ENCODE data around the gene ZNF786. TPM values are rescaled to one million over a fixed set of nuclear protein-coding genes. Genes with fewer than 3 reads are reported as not detected.

The ZNF786 gene
- total RNA-seq, 1 donor from 2014 or later = 8.3 TPM

DNA sequence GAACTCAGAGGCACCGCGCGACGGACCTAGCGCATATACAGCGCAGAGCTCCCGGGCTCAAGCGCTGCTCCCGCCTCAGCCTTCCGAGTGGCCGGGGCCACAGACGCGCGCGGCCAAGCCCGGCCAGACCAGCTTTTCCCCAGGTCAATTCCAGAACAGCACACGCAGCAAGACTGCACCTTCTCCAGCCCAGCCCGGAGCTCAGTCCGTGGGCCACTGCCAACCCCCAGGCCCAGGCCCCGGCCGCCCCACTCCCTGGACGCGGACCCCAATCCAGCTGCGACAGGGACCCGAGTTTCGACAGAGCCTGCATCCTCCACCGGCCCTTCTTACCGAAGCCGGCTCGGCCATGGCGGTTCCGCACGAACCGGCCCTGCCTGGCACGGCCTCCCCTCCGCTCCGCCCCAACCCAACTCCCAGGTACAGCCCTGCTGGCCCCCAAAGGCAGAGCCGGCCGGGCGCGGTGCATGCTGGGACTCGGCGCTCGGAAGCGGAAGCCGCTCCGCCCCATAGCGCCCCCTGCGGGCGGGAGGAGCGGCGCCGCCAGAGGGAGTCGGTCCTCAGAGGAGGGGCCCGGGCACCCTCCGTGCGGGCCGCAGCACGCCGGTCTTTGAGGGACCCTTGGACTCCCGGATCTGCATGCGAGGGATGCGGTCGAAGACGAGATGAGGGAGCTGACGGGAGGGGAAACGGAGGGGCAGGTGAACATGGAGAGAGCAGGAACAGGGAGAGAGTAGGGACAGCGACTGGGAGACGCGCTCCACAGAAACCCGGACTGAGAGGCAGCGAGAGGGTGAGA, 35.5 kb upstream of the ZNF786 start, which contains the start of gene ZNF425:
TSS of gene ZNF425 (minus strand) at position 462 of the 799 bp plus-strand sequence. CDS start at position 351, 111 bp downstream.
- peak in 1 of 2 donors; percentile 94 for DNase-seq (ENCODE audit: extremely low spot score in 2 of 2)
- H3K27ac ChIP-seq = peak within 1 kb of the TSS; percentile 96
- TF ChIP-seq, protein P1, sequence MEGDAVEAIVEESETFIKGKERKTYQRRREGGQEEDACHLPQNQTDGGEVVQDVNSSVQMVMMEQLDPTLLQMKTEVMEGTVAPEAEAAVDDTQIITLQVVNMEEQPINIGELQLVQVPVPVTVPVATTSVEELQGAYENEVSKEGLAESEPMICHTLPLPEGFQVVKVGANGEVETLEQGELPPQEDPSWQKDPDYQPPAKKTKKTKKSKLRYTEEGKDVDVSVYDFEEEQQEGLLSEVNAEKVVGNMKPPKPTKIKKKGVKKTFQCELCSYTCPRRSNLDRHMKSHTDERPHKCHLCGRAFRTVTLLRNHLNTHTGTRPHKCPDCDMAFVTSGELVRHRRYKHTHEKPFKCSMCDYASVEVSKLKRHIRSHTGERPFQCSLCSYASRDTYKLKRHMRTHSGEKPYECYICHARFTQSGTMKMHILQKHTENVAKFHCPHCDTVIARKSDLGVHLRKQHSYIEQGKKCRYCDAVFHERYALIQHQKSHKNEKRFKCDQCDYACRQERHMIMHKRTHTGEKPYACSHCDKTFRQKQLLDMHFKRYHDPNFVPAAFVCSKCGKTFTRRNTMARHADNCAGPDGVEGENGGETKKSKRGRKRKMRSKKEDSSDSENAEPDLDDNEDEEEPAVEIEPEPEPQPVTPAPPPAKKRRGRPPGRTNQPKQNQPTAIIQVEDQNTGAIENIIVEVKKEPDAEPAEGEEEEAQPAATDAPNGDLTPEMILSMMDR (IDR thresholded peaks at IDR 0.05) = peak; percentile 94 to 96 (median 96)
- TF ChIP-seq POLR2AphosphoS5 (IDR thresholded peaks at IDR 0.05; ENCODE audit: insufficient read depth in 1 of 2, low read depth in 1 of 2) (peak; percentile 84 to 98), POLR2A (IDR thresholded peaks at IDR 0.05) (peak in 1 of 2 donors; percentile 92)
- no peaks in the 10 kb centered on the region for H3K9me3 ChIP-seq
- peak within 1 kb of the TSS; percentile 77 to 80 for H3K4me3 ChIP-seq
- H3K36me3 ChIP-seq = peaks cover 0 to 12% of the 10 kb centered on the region in 2 donors
- intact Hi-C loops (cut with DNase I) = no loop called here
- H3K27me3 ChIP-seq = no peaks in the 10 kb centered on the region
- H3K4me1 ChIP-seq = peaks cover 19% of the 10 kb centered on the region

DNA sequence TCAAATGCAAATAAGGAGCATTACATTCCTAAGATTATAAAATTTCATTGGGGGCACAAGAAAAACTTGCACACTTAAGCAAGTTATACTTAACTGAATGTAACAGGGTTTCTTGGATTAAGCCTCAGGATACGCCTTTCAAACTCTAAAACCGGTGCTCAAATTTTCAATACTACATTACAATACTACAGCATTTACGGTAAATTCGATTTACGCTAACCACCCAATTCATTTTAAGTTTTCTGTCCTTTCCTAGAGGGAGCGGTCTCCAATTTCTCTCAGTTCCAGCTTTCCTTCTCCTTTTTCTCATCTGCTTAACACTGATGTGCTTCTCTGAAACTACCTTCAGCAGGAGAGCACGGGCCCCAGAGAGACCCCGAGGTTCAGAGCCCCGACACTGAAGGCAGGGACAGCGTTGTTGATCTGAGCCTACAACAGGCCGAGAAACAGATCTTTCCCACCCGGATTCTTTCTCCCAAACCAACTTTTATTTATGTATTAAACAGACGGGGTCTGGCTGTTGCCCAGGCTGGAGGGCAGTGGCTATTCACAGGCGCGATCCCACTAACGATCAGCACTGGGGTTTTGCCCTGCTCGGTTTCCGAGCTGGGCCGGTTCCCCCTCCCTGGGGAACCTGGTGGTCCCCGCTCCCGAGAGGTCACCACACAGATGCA, 34.8 kb upstream of the ZNF786 start:
- Histone ChIP-seq H3K27me3 (no peaks in the 10 kb centered on the region), H3K4me3 (peak overlapping the region; percentile 77 to 80), H3K27ac (peak overlapping the region; percentile 96), H3K4me1 (peaks cover 19% of the 10 kb centered on the region), H3K36me3 (peaks cover 0 to 4% of the 10 kb centered on the region in 2 donors), H3K9me3 (no peaks in the 10 kb centered on the region)
- DNase-seq (ENCODE audit: extremely low spot score in 2 of 2) = no peak
- intact Hi-C loops (cut with DNase I) = no loop called here
- no peak for TF ChIP-seq POLR2AphosphoS5 (IDR thresholded peaks at IDR 0.05; ENCODE audit: insufficient read depth in 1 of 2, low read depth in 1 of 2)
- TF ChIP-seq POLR2A (IDR thresholded peaks at IDR 0.05) = no peak
- TF ChIP-seq, protein P1 (IDR thresholded peaks at IDR 0.05) = no peak

DNA sequence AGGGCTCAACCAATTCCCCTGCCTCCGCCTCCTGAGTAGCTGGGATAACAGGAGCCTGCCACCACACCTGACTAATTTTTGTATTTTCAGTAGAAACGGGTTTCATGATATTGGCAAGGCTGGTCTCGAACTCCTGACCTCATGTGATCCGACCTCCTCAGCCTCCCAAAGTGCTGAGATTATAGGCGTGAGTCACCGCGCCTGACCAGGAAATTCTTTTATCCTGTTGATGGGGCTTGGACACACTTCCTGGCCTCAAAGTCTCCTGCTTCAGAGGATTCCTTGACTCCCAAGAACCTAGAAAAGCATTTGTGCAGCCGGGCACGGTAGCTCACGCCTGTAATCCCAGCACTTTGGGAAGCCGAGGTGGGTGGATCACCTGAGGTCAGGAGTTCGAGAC, 19.5 kb upstream of the ZNF786 start:
- H3K27ac ChIP-seq = no peak overlapping the region
- H3K4me3 ChIP-seq = no peak overlapping the region
- no peaks in the 10 kb centered on the region for H3K27me3 ChIP-seq
- no peaks in the 10 kb centered on the region for H3K9me3 ChIP-seq
- DNase-seq (ENCODE audit: extremely low spot score in 2 of 2) = no peak
- no peaks in the 10 kb centered on the region for H3K4me1 ChIP-seq
- no peaks in the 10 kb centered on the region for H3K36me3 ChIP-seq
- intact Hi-C loops (cut with DNase I) = no loop called here
- TF ChIP-seq POLR2A (IDR thresholded peaks at IDR 0.05) (no peak), POLR2AphosphoS5 (IDR thresholded peaks at IDR 0.05; ENCODE audit: insufficient read depth in 1 of 2, low read depth in 1 of 2) (no peak)
- TF ChIP-seq, protein P1 (IDR thresholded peaks at IDR 0.05) = no peak

DNA sequence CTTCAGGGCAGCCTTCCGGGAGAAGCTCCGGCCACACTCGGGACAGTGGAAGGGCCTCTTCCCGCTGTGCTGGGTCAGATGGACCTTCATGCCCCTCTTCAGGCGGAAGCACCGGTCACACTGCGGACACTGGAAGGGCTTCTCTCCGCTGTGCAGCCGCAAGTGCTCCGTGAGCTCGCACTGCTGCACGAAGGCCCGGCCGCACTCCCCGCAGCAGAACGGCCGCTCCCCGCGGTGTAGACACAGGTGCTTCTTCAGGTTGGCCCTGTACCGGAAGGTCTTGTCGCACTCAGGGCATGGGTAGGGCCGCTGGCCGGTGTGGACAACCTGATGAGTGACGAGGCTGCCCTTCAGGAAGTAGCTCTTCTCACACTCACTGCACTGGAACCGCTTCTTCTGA, 14.2 kb upstream of the ZNF786 start:
- Histone ChIP-seq H3K4me1 (no peaks in the 10 kb centered on the region), H3K36me3 (peaks cover 0 to 10% of the 10 kb centered on the region in 2 donors), H3K4me3 (no peak overlapping the region), H3K9me3 (no peaks in the 10 kb centered on the region), H3K27me3 (no peaks in the 10 kb centered on the region), H3K27ac (no peak overlapping the region)
- intact Hi-C loops (cut with DNase I) = no loop called here
- no peak for TF ChIP-seq POLR2A (IDR thresholded peaks at IDR 0.05)
- TF ChIP-seq, protein P1 (IDR thresholded peaks at IDR 0.05) = no peak
- TF ChIP-seq POLR2AphosphoS5 (IDR thresholded peaks at IDR 0.05; ENCODE audit: insufficient read depth in 1 of 2, low read depth in 1 of 2) = no peak
- DNase-seq (ENCODE audit: extremely low spot score in 2 of 2) = no peak

Data from vagina (tissue), 2 donors.